ENCODE measurements around the gene CDC14A.
"Not testable (repeated sequence)": the region's sequence is repeated elsewhere in the genome, so short reads cannot be mapped to it uniquely, and the experiment has no call there.

The CDC14A gene

DNA sequence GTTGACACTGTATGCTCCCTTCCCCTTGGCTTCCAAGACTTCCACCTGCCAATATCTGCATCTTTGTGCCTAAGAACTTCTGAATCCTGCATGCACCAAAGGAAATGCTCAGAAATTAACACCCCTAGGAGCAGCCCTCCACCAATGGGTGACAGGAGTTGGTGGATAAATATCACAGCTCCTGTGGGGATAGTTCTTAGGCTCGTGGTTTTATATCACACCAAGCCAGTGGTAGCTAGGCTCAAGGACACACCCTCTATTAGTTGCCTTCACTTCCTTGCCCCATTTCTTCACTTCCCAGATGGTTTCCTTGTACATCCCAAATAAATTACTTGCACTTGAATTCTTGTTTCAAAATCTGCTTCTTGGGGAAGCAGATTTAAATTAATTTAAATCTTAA, 16.9 kb upstream of the CDC14A start:
- DNase-seq: no peak

- DNase-seq: not testable (repeated sequence)
Measured at GRCh38 chr1:100337878-100338277, 14.4 kb upstream of the CDC14A start.

- DNase-seq: not testable (repeated sequence)
Measured at GRCh38 chr1:100339735-100340134, 12.6 kb upstream of the CDC14A start.

DNA sequence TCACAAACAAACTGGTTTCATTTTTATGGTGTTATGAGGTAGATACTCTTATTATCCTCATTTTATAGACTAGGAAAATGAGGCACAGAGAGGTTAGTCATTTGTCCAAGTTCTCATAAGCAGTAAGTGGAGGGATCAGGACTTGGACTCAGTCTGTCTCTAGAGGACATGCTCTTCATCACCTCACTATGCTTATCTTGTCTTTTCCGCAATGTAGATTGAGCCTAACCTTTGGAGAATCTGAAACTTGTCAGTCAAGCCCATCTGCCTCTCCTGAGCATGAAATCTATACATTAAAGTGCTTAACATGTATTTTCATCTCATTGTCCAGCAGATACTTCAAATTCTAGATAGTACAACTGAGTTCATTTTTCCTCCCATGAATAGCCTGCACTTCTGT, 11.8 kb upstream of the CDC14A start:
- no peak for DNase-seq

GRCh38 chr1:100342348-100342747, 10.0 kb upstream of the CDC14A start:
- no peak for DNase-seq

DNA sequence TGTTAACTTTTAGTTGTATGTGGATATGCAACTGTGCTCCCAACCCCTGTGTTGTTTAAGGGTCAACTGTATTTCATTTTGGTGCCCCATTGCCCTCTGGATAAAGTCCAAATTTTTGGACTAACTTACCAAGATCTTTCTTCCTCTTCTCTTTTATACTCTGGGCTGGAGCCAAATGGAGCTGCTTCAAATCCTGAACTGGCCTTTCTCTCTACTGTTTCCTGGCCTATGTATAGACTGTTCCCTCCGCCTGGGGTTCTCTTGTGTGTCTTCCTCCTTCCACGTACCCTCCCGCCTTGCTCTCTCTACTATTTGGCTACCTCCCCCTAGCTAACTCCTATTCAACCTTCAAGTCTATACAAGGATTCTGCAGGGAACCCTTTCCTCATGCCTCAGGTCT, 8.4 kb upstream of the CDC14A start:
- DNase-seq: no peak

- DNase-seq: no peak
Measured at GRCh38 chr1:100344774-100345173, 7.5 kb upstream of the CDC14A start.

- DNase-seq: no peak
Measured at GRCh38 chr1:100346387-100346786, 5.9 kb upstream of the CDC14A start.

DNA sequence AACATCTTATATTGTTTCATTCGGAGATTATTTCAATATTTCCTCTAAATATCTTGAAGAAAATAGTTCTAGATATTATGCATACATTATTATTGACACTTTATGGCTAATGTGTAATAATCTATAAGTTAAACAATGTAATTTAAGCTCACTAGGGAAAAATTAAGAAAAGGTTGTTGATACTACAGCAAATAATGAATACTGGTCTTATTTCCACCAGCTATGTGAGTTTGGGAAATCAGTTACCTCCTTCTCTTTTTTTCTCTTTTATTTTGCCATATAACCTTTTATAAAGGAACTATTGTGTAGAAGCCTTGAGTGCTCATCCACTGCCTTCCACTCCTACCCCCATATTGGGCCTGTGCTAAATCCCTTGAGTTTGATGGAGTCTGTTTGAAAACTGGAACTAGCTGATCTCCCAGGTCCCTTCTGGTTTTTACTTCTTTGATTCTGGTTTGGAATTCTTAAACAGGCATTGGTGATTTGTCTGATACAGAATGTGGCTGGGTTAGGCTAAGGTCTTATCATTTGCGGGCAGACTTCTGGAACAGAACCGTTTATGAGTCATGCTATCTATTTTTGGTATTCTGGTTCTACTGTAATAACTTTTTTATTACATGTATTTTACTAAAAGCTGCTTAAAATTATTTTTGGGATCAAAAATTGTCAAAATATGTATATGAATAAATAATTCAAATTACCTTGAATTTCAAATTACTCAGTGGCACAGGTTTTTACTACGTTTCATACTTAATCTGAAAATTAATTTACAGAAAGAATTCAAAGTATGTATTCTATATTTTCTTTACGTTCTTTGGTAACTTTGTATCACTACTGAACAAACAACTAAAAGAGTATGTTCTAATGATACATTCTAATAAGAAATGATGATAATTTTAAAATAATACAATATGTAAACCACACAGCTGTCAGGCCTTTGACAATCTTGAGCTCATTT, 5.0 kb upstream of the CDC14A start:
- DNase-seq: no peak

DNA sequence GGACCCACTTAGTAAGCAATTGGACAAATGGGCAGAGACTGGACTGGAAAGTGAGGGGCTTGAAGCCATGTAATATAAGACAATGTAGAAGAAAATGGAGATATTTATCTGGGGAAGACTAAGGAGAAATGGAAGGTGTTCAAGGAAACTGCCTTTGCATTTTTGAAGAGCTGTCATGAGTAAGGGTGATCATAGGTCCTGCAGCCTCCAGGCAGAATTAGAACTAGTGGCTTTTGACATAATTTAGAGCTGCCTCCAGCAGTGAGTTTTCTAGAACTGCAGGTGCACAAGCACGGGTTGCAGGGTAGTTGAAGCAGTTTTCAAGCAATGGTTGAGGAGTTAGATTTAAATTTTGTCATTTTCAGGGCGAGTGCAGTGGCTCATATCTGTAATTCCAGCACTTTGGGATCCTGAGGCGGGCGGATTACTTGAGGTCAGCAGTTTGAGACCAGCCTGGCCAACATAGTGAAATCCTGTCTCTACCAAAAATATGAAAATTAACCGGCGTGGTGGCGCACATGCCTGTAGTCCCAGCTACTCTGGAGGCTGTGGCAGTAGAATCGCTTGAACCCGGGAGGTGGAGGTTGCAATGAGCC, 3.7 kb upstream of the CDC14A start:
- no peak for DNase-seq

DNA sequence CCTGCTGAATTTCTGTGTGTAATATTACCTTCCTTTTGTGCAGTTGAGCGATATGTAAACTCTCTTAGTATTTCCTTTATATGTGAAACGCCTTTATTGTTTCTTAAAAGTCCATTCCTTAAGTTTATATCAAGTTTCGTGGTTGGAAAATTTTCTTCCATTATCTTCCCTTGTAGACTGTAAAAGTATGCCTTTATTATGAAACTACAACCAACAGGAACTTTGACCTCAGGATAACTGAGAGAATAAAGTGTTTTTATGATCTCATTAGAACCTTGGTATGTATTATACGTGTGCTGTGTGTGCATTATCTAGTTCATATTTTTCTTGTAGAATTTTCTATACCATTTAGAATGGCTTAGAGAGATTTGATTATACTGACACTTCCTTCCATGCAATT, 3.1 kb upstream of the CDC14A start:
- no peak for DNase-seq

- no peak for DNase-seq
Measured at GRCh38 chr1:100350787-100351094, 1.6 kb upstream of the CDC14A start.

DNA sequence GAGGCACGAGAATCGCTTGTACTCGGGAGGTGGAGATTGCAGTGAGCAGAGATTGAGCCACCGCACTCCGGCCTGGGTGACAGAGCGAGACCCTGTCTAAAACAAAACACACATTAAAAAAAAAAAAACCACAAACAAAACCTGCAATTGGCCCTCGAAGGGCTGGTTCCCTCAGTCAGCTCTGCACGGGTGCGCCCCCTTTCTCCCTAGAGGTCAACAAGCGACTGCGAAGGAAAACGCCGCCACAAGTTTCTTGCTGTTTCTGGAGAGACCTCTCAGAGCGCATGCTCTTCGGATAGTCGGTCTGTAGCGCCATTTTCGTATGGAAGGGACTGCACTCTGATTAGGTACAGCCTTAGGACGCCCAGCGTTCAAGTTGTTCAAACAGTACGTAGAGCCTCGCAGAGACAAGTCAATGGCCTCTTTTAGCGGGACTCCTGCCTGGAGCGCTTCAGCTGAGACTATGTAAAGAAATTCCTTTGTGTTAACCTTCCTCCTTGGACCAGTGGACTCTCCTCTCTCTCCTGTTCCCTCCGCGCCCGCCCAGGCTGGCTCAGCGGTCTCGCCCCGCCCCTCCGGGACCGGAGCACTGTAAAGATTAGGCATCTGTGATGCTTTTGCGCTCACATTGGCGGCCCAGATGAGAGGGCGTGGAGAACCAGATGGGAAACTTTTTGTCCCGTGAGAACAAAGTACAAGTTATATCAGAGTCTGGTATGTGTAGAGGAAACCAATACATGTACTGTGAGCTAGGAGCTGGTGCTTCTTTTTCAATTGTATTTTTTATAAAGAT, 1.0 kb upstream of the CDC14A start:
- peak; percentile 91 for DNase-seq

- peak; percentile 43 for DNase-seq
Measured at GRCh38 chr1:100353071-100353801, 930 bp downstream of the CDC14A start.

GRCh38 chr1:100353988-100354387, 1.7 kb downstream of the CDC14A start:
- DNase-seq: no peak

DNA sequence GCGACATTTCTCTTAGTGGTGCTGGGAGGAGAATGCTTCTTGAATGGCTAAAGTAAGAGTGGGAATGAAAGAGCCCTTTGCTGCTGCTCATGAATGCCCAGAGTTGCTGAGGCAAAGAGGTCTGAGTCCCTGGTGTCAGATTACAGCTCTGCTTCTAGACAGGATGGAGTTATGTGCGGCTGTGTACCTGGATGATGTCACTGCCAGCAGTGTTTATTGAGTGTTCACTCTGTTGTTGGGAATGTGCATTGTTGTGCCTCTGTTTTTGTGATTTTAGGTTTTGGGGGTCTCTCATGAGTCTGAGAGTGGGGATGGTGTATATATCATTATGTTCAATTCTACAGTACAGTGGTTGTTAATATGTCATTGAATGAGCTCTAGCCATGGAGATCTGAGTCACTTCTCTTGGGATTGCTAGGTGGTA, 2.7 kb downstream of the CDC14A start:
- peak; percentile 15 for DNase-seq

GRCh38 chr1:100358210-100358609, 5.9 kb downstream of the CDC14A start:
- DNase-seq: no peak

DNA sequence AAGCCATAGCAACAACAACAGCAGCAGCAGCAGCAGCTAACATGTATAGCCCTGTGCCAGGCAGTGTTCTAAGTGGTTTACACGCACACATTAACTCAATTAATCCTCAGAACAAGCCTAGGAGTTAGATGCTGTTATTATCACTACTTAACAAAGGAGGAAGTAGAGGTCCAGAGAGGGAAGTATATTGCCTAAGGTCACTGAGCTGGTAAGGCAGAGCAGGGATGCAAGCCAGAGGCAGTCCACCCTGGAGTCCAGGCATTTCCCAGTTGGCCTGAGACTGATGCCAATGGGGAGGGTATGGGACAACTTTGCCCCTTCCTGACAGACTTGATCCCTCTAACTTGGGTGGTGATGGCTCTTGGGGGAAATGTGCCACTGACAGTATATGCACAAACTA, 6.8 kb downstream of the CDC14A start:
- no peak for DNase-seq

GRCh38 chr1:100360790-100361510, 8.6 kb downstream of the CDC14A start:
- no peak for DNase-seq

DNA sequence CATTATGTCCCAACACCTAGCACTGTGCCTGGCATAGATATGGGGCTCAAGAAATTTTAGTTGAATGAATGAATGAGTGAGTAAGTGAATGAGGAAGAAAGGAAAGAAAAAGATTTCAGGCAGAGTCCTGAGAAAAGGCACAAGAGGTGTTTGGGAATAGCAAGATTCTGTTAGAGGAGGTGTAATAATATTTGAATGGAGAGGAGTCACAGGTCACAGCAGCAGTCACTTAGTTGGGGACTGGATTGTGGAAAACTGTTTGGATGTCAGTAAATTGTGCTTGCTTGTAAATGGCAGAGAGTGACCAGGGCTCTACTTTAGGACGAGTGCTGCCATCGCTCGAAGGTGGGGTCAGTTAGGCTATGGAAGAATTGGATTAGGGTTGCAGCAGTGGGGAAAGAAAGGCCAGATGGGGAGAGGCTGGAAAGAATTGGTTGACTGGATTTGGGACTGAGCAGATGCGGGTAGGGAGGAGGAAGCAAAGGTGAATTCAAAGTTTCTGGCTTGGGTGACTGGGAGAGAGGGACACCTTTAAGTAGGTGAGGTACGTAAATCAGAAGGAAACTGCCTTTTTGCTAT, 9.3 kb downstream of the CDC14A start:
- DNase-seq: no peak

DNA sequence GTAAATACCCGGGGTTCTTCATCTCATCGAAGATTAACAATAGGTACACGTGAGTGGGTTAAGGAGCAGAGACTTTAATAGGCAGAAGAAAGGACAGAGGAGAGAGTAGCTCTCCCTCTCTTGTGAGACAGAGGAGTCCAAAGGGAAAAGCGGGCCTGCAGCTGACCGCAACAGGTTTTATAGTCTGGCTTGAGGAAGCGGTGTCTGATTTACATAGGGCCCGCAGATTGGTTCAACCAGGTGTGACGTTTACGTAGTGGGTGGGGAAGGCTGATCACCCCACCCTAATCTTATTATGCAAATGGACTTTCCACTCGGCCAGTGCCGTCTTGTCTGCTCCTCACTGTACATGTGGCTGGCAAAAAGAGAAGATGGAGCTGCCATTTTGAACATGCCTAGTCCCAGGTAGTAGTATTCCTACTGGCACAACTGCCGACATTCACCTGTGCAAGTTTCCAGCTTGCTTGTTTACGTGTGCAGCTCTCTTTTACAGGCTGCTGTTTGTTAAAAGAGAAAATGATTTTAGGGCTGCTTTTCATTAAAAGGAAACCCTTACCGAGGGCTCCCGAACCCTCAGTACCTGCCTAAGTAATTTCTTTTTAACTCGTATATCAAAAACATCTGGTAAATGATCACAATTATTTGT, 10.6 kb downstream of the CDC14A start:
- DNase-seq: no peak

Data from activated naive CD4-positive, alpha-beta T cell treated with Interleukin-2 at 50 U/mL for 16 hours (primary cell).